Measurements from ENCODE around the gene TUBGCP3. TPM values are rescaled to one million over a fixed set of nuclear protein-coding genes. Genes with fewer than 3 reads are reported as not detected.

The TUBGCP3 gene
- total RNA-seq, 1 experiment from 2014 or later, result 47.4 TPM

- POLR2A ChIA-PET (ENCODE audit: unreplicated experiment), result no interaction called here
- no peaks in the 10 kb centered on the region for H3F3A ChIP-seq (ENCODE audit: insufficient read depth, low read depth)
- no peaks in the 10 kb centered on the region for H3K9me2 ChIP-seq (ENCODE audit: insufficient read depth)
- H2AFZ ChIP-seq, result no peak overlapping the region
- H3K4me2 ChIP-seq, result no peak overlapping the region
- no peak for DNase-seq
- no peaks in the 10 kb centered on the region for H3K36me3 ChIP-seq (ENCODE audit: low read depth)
- 0 out of 2 replicates have a peak, but pooled peaks cover 3% of the 10 kb centered on the region for H4K20me1 ChIP-seq (ENCODE audit: insufficient read depth)
- CTCF ChIA-PET, result no interaction called here
- TF ChIP-seq CTCF (conservative IDR thresholded peaks at IDR 0.05), result no peak
- TF ChIP-seq EZH2 (IDR thresholded peaks at IDR 0.05; ENCODE audit: low read depth), result no peak
- no peaks in the 10 kb centered on the region for H3K9me3 ChIP-seq (ENCODE audit: insufficient read depth, low read depth)
- no peak overlapping the region for H3K4me3 ChIP-seq
- BruUV-seq (replicated peaks), result no TSS peak
- intact Hi-C loops (cut with micrococcal nuclease; ENCODE audit: unreplicated experiment), result no loop called here
- H3K4me1 ChIP-seq (replicated peaks; ENCODE audit: insufficient read depth), result no peaks in the 10 kb centered on the region
- H3K27ac ChIP-seq, result no peak overlapping the region
- no peaks in the 10 kb centered on the region for H3K79me2 ChIP-seq (ENCODE audit: low read depth)
- peaks cover 96% of the 10 kb centered on the region for H3K27me3 ChIP-seq (ENCODE audit: insufficient read depth, low read depth)
Measured at GRCh38 chr13:112453874-112454647, 133.9 kb downstream of the TUBGCP3 start.

DNA sequence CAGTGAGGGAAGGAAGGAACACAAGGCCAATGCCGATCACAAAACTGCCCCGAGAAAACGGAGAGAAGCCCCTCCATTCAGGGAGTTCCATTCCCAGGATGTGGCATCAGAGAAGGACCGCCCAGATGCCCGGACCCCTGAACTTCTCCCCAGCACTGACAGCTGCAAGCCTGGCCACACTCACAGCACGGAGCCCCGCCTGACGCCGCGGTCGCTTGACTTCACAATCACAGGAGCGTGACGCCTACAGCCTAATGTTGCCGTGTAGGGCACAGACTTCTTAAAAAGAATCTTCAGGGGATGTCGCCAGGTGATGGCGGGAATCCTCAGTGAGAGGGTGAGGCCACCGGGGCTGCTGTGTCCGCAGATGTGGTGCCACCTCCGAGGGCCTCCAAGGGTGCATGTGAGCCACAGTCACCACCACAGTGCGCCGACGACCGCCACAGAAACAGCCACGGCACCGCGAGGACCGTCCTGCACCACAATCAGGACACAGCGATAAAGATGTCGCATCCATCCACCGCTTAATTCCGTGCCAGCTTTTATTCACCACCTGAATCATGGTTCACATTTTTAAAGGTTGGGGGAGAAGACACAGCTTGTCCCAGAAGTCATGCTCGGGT lies 134.6 kb downstream of the TUBGCP3 start:
- Histone ChIP-seq H3K4me3 (no peak overlapping the region), H3K4me2 (no peak overlapping the region), H3K79me2 (ENCODE audit: low read depth) (no peaks in the 10 kb centered on the region), H3K27me3 (ENCODE audit: insufficient read depth, low read depth) (peaks cover 98% of the 10 kb centered on the region), H3K27ac (no peak overlapping the region), H4K20me1 (ENCODE audit: insufficient read depth) (0 out of 2 replicates have a peak, but pooled peaks cover 3% of the 10 kb centered on the region), H3K9me2 (ENCODE audit: insufficient read depth) (no peaks in the 10 kb centered on the region), H2AFZ (no peak overlapping the region), H3K4me1 (replicated peaks; ENCODE audit: insufficient read depth) (no peaks in the 10 kb centered on the region), H3F3A (ENCODE audit: insufficient read depth, low read depth) (no peaks in the 10 kb centered on the region), H3K9me3 (ENCODE audit: insufficient read depth, low read depth) (no peaks in the 10 kb centered on the region), H3K36me3 (ENCODE audit: low read depth) (no peaks in the 10 kb centered on the region)
- ChIA-PET CTCF (no interaction called here), POLR2A (ENCODE audit: unreplicated experiment) (no interaction called here)
- no peak for TF ChIP-seq EZH2 (IDR thresholded peaks at IDR 0.05; ENCODE audit: low read depth)
- no peak for TF ChIP-seq CTCF (conservative IDR thresholded peaks at IDR 0.05)
- intact Hi-C loops (cut with micrococcal nuclease; ENCODE audit: unreplicated experiment), result no loop called here
- DNase-seq, result no peak
- no TSS peak for BruUV-seq (replicated peaks)

- no peak for DNase-seq
- TF ChIP-seq EZH2 (IDR thresholded peaks at IDR 0.05; ENCODE audit: low read depth) (no peak), CTCF (conservative IDR thresholded peaks at IDR 0.05) (no peak)
- Histone ChIP-seq H3K79me2 (ENCODE audit: low read depth) (no peaks in the 10 kb centered on the region), H3K9me3 (ENCODE audit: insufficient read depth, low read depth) (no peaks in the 10 kb centered on the region), H3K9me2 (ENCODE audit: insufficient read depth) (no peaks in the 10 kb centered on the region), H3K27me3 (ENCODE audit: insufficient read depth, low read depth) (peaks cover 98% of the 10 kb centered on the region), H3K4me2 (no peak overlapping the region), H3K36me3 (ENCODE audit: low read depth) (no peaks in the 10 kb centered on the region), H3K4me1 (replicated peaks; ENCODE audit: insufficient read depth) (no peaks in the 10 kb centered on the region), H2AFZ (no peak overlapping the region), H3K27ac (no peak overlapping the region), H3F3A (ENCODE audit: insufficient read depth, low read depth) (no peaks in the 10 kb centered on the region), H4K20me1 (ENCODE audit: insufficient read depth) (0 out of 2 replicates have a peak, but pooled peaks cover 3% of the 10 kb centered on the region), H3K4me3 (no peak overlapping the region)
- no TSS peak for BruUV-seq (replicated peaks)
- intact Hi-C loops (cut with micrococcal nuclease; ENCODE audit: unreplicated experiment), result no loop called here
- ChIA-PET CTCF (no interaction called here), POLR2A (ENCODE audit: unreplicated experiment) (no interaction called here)
Measured at GRCh38 chr13:112452380-112453206, 135.4 kb downstream of the TUBGCP3 start.

Data from PC-9 (cell line).